Measurements from ENCODE around the gene ACER2. TPM values are rescaled to one million over a fixed set of nuclear protein-coding genes. Genes with fewer than 3 reads are reported as not detected.

ACER2 gene
- total and polyA plus RNA-seq, 2 of the 8 experiments (the other 6 are each of a cell fraction or from before 2014, with no cell fraction given): 7.4 to 8.8 TPM

GRCh38 chr9:19465586-19466279 is 56.9 kb downstream of the ACER2 start:
- Histone ChIP-seq H2AFZ (ENCODE audit: low read length) (peak overlapping the region; percentile 100), H3K4me2 (ENCODE audit: insufficient read depth in 1 of 2, low read depth in 2 of 2, low read length in 2 of 2) (0 out of 4 replicates have a peak overlapping the region, but pooled peaks of 1 of the 2 experiments have one; percentile 1), H3K4me1 (replicated peaks in 1 of 4; ENCODE audit: control insufficient read depth in 3 of 4, insufficient read depth in 4 of 4, low read length in 3 of 4) (no peaks in the 10 kb centered on the region), H3K4me3 (ENCODE audit: extremely low read depth in 1 of 4, insufficient read depth in 2 of 4, low read depth in 3 of 4, low read length in 4 of 4) (no peak overlapping the region), H3K14ac (ENCODE audit: insufficient read length) (no peak overlapping the region), H4K91ac (replicated peaks; ENCODE audit: insufficient read length, low read length) (no peak overlapping the region), H2BK20ac (ENCODE audit: low read length) (no peak overlapping the region), H4K8ac (ENCODE audit: extremely low read depth, insufficient read depth, low read length) (no peak overlapping the region), H2BK12ac (ENCODE audit: low read depth, low read length) (no peak overlapping the region; the same call in 1 of the 2 replicates), H3K18ac (ENCODE audit: extremely low read depth, low read length) (no peak overlapping the region), H3K23ac (ENCODE audit: insufficient read length) (no peak overlapping the region), H3K27me3 (replicated peaks in 1 of 4; ENCODE audit: control insufficient read depth in 3 of 4, extremely low read depth in 1 of 4, insufficient read depth in 3 of 4, low read length in 3 of 4) (peaks cover 0 to 2% (median 0%) of the 10 kb centered on the region in 4 experiments; a peak in 2 of 7 replicates), H3K9ac (replicated peaks in 1 of 4; ENCODE audit: extremely low read depth in 1 of 4, low read depth in 3 of 4, low read length in 3 of 4) (no peak overlapping the region), H3K79me2 (ENCODE audit: control insufficient read depth in 1 of 2, insufficient read depth in 2 of 2, low read length in 2 of 2) (no peaks in the 10 kb centered on the region), H2BK5ac (ENCODE audit: low read depth, low read length) (no peak overlapping the region), H3K4ac (replicated peaks; ENCODE audit: insufficient read length, low read depth, low read length) (no peak overlapping the region), H3K79me1 (ENCODE audit: low read depth, low read length) (no peaks in the 10 kb centered on the region), H3K36me3 (ENCODE audit: control insufficient read depth in 2 of 4, insufficient read depth in 4 of 4, low read length in 3 of 4) (no peaks in the 10 kb centered on the region), H4K5ac (ENCODE audit: insufficient read length, low read depth, low read length) (no peak overlapping the region), H3K9me3 (ENCODE audit: insufficient read depth in 2 of 2, low read depth in 1 of 2, low read length in 1 of 2) (peaks cover 0 to 5% of the 10 kb centered on the region in 2 experiments; a peak in 1 of 4 replicates), H3K23me2 (ENCODE audit: low read depth, low read length) (no peaks in the 10 kb centered on the region), H2AK5ac (ENCODE audit: low read depth, low read length) (peak overlapping the region; percentile 88), H3K56ac (replicated peaks; ENCODE audit: insufficient read length, low read depth, low read length) (no peak overlapping the region), H3K27ac (ENCODE audit: low read depth, low read length) (no peak overlapping the region), H2BK15ac (ENCODE audit: low read length) (no peak overlapping the region), H2BK120ac (replicated peaks; ENCODE audit: low read depth, low read length) (no peak overlapping the region), H4K20me1 (replicated peaks in 1 of 2; ENCODE audit: control insufficient read depth in 1 of 2, insufficient read depth in 2 of 2, low read length in 2 of 2) (no peaks in the 10 kb centered on the region)
- no peak for FAIRE-seq
- no peak for DNase-seq (ENCODE audit: low read depth in 1 of 2, low spot score in 2 of 2)
- WGBS, 2 experiments (ENCODE audit: extremely low coverage in 1 of 2, insufficient coverage in 1 of 2, insufficient read length in 1 of 2, insufficient replicate concordance in 2 of 2, low coverage in 1 of 2, low lambda C conversion rate in 2 of 2, missing lambda C conversion rate in 1 of 2): 86% methylated on average over 13 of the region's 13 CpGs; no CpG with 5 or more reads in 1 of the 2 experiments
- POLR2A ChIA-PET (ENCODE audit: partially characterized antibody): interaction anchor here (0.8 to 3.6 kb wide), 12 partner anchors 11 to 322 kb away, joined by 3 to 28 read pairs (median 5); partner anchors contain the start of genes ACER2, DENND4C and RPS6
- CTCF ChIA-PET (ENCODE audit: partially characterized antibody): interaction anchor here (0.6 to 7.3 kb wide), 83 partner anchors 9 to 941 kb away, joined by 3 to 72 read pairs (median 4); partner anchors contain the start of genes RPS6, RRAGA and SAXO1
- TF ChIP-seq SAP30 (IDR thresholded peaks at IDR 0.05; ENCODE audit: insufficient read depth, insufficient replicate concordance, low read length) (no peak), RAD21 (IDR thresholded peaks at IDR 0.05 in 1 of 2, conservative IDR thresholded peaks at IDR 0.05 in 1 of 2; ENCODE audit: low read depth in 2 of 2, low read length in 2 of 2) (no peak), YY1 (IDR thresholded peaks at IDR 0.05; ENCODE audit: low read depth, low read length) (no peak), FOSL1 (IDR thresholded peaks at IDR 0.05; ENCODE audit: insufficient read depth, low read depth, low read length) (no peak), PHF8 (conservative IDR thresholded peaks at IDR 0.05; ENCODE audit: low read depth, low read length) (no peak), EZH2 (IDR thresholded peaks at IDR 0.05; ENCODE audit: low read depth, low read length, severe bottlenecking) (no peak), TAF1 (IDR thresholded peaks at IDR 0.05; ENCODE audit: low read depth, low read length) (no peak), RBBP5 (IDR thresholded peaks at IDR 0.05; ENCODE audit: borderline replicate concordance, low read depth, low read length) (no peak), CEBPB (IDR thresholded peaks at IDR 0.05; ENCODE audit: low read depth, low read length) (no peak), POLR2AphosphoS5 (IDR thresholded peaks at IDR 0.05; ENCODE audit: low read depth, low read length) (no peak), CHD2 (IDR thresholded peaks at IDR 0.05; ENCODE audit: low read length) (no peak), MAX (IDR thresholded peaks at IDR 0.05) (no peak)

All from H1 (cell line).